HG03175 (cell line): ENCODE measurements around the gene DPP3.
"Not testable (repeated sequence)": the region's sequence is repeated elsewhere in the genome, so short reads cannot be mapped to it uniquely, and the experiment has no call there.

Source experiments
- ATAC-seq: cut with Tn5 transposase; IDR thresholded peaks from one replicate; pipeline ENCODE4 v1.9.1; 2021; ENCODE audit warnings: mild to moderate bottlenecking, moderate library complexity; ENCODE audit not compliant: unreplicated experiment

Gene DPP3

DNA sequence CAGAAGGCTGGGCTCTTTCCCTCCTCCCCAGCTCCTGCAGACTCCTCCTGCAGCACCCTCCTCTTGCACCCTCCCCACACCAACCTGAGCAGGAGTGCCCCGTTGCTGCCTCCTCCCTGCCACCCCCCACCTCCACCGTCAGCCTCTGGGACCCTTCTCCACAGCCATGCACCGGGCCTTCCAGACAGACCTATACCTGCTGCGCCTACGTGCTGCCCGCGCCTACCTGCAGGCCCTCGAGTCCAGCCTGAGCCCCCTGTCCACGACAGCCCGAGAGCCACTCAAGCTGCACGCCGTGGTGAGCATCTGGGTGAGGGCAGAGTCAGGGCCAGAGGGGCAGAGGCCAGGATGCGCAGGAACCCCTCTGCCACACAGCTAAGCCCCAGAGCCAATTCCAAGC, 49.4 kb downstream of the DPP3 start:
- no peak for ATAC-seq

DNA sequence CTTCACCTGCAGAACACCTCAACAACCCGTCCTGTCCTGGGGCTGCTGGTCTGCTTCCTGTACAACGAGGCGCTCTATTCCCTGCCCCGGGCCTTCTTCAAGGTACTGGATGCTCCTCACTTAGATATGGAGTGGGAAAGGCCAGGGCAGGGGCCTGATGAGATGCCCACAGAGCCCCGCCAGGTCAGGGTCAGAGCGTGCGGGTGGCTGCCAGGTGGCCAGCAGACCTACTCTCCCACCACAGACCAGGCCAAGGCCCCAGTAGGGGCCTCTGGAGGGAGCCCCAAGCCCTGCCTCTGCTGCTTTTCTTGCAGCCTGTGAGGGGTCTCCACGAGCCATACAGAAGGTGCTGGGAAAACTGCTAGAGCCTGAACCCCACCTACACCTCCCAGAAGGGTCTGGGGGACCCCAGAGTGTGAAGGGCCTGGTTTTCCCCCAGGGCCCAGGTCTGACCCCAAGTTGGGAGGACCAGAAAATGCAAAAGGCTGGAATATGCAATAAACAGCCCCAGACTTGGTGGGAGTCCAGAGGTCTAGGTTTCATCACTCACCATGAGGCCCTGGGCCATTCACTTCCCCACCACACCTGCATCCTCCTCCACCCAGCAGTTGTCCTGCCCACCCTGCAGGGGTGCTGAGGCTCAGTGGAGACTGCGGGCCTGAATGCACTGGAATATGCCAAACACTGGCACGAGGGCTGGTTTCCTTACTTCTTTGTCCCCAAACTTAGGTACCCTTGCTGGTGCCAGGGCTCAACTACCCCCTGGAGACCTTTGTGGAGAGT, 50.9 kb downstream of the DPP3 start:
- ATAC-seq = no peak

DNA sequence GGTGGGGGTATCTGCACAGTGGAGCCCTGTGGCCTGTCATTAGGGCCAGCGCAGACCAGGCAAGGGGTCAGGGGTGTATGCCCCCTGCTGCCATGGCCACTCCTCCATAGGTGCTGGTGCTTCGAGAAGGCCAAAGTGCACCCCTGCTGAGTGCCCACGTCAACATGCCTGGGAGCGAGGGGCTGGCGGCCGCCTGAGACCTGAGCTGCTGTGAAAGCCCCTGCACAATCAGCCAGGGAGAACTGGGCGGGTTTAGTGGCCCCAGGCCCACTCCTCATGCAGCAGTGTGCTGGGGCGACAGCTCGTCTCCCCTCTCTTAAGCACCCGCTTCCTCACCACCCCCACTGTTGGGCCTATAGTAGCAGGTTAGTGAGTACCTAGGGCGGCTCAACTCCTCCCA, 51.6 kb downstream of the DPP3 start:
- no peak for ATAC-seq

DNA sequence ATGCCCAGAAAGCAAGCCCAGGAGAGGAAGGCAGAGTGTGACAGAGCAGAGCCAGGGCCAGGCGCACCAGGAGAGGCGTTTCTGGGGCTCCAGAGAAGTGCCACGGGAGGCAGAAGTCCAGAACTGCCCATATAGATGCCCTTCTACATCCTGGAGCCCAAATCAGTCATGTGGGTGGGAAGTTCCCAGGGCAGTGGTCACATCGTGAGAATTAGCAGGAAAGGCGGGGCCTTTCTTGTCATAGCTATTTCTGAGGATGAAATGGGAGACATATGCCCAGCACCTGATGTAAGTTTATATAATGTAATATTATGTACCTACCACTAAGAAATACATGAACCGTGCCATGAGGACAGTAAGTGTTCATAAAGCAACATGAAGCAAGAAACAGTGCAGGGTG, 52.5 kb downstream of the DPP3 start:
- no peak for ATAC-seq

- no peak for ATAC-seq
Measured at GRCh38 chr11:66539170-66539869, 59.1 kb downstream of the DPP3 start.

- no peak for ATAC-seq
Measured at GRCh38 chr11:66539870-66540213, 59.6 kb downstream of the DPP3 start.

- ATAC-seq = not testable (repeated sequence)
Measured at GRCh38 chr11:66540598-66540997, 60.4 kb downstream of the DPP3 start.

- ATAC-seq = no peak
Measured at GRCh38 chr11:66541892-66542291, 61.7 kb downstream of the DPP3 start.

DNA sequence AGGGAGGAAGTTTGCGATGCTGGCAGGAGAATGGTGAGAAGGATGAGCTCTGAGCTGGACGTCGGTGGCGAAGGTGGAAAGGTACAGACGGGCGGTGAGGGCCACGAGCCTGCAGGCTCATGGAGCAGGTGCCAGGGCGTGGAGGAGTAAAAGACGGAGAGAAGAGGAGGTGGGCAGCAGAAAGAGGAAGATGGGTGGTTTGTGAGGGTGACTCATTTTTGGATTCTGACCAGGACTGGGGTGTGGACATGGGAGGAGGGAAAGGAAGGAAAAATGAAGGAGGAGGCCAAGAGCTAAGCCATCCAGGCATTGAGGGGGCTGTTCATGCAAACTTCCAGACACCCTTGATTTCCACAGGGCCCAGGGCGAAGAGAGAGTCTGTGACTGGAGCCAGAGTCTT, 62.1 kb downstream of the DPP3 start:
- no peak for ATAC-seq

DNA sequence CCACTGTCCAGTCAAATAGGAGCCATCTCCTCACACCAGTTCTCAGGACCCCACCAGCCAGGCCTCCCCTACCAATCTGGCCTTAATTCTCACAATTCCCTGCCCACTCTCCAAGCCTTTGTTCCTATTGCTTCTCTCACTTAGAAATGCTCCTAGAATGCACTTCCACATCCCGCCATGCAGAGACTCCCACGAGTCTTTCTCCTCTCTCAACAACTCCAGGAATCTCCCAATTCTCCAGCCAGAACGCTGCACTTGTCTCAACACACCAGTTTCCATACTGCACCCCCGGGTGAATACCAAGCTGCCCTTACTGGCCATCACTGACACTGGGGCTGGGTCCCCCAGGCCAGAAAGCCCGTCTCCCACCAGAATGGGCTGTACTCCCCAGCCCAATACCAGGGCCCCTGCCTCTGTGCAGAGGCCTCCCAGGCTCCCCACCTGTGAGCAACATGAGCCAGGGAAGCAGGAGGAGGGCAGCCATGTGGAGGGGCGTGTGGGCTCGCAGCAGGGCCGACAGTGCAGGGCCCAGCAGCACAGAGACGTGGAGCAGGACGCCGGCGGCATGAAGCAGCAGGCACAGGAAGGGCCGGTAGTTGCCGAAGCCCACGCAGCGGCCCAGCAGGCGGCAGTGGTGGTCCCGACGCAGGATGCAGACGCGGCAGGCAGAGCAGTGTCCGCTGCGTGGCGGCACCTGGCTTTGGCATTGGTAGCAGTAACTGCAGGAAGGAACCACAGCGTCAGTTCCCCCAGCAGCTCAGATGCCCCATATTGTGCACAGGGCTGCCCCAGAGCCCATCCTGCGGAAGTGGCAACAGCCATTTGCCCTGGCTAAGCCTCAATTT, 63.3 kb downstream of the DPP3 start:
- no peak for ATAC-seq

GRCh38 chr11:66544952-66545351, 64.7 kb downstream of the DPP3 start:
- ATAC-seq = not testable (repeated sequence)

DNA sequence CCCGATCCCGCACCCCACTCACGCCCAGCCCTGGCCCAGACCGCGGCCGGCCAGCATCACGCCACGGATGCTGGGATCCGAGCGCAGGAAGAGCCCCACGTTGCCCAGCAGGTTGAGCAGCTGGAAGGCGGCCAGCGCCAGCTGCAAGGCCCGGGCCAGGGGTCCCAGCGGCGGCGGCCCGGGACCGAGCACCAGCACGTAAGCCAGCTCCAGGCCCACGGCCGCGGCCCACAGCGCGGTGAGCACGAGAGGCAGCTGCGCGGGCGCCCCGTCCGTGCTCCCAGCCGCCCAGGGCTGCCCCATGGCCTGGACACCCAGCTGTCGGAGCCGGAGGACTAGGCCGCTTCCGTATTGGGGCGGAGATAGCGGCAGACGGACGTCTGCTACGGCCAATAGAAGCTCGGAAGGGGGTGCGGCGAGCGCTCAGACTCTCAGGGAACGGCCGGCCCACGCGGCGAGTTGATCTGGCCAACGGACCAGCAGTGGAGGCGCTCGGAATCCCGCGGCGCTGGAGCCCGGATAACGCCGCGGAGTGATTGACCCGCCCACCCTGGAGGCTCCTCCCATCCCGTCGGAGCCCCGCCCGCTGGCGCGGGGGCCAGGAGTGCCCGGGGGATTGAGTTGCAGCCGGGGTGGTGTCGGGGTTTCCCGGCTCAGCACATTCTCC, 65.6 kb downstream of the DPP3 start, which contains the start of gene ZDHHC24:
Gene ZDHHC24, minus strand, starts transcription at position 348 of the 667 bp plus-strand sequence. Its CDS starts 45 bp downstream, at position 303.
- peak; percentile 77 for ATAC-seq

DNA sequence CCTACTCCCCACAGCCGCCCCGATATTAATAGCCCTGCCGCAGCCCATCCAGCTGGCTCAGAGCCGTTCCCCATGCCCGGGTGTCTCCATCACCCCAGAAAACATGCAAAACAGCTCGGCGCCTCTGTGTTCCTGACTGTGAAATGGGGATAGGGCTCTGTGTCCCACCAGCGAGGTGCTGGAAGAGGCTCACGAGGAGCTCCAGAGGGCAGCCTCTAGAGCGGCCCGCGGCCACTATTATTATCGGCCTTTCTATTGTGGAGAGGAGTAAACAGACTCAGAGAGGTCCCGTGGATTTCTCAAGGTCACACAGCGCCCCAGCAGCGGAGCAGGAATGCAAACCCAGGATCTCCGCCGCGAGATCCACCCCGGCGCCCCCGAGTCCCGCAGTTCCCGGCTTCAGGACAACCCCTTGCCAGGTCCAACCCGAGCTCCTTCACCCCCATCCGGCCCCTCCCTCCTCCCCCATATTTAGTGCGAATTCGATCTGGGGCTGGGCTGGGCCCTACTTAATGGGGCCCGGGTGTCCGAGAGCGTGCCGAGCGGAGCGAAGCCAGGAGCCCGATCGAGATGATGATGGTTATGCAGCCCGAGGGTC, 66.2 kb downstream of the DPP3 start, which contains the start of gene ACTN3:
Gene ACTN3, plus strand, starts transcription at position 536 of the 598 bp plus-strand sequence. Its CDS starts 35 bp downstream, at position 571.
- no peak for ATAC-seq

GRCh38 chr11:66546966-66547661, 66.9 kb downstream of the DPP3 start:
- ATAC-seq = no peak

DNA sequence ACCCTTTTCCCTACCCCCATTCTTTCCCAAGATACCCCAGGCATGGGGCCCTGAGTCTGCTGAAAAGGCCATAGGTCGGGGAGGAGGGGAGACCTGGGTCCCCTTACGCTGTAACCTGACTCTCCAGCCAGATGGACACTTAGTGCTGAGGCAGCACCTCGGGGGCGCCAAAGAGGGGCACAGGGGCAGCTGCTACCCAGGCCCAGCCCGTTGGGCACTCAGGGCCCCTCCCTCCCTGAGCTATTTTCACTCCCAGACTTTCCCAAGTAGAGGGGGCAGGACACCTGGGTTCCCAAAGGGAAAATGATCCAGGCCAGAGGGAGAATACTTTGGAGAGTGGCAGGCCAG, 67.4 kb downstream of the DPP3 start:
- ATAC-seq = no peak

GRCh38 chr11:66548041-66548440, 67.8 kb downstream of the DPP3 start:
- ATAC-seq = no peak

- ATAC-seq = no peak
Measured at GRCh38 chr11:66548774-66549630, 68.8 kb downstream of the DPP3 start.

DNA sequence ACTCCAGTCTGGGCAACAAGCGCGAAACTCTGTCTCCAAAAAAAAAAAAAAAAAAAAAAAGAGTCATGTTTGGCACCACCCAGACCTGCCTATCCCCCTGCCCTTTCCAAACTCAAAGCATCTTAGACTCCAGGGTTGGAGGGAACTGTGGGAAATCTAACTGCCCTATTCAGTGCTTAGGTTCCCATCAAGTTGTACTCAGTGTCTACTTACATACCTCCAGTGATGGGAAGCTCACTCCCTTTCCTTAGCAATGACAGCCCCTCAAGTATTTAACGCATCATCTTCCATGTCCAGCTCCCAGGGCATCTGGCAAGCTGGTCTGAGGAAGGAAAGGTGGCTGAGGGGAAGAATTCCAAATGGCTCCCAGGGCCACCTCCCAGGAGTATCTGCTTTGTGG, 69.5 kb downstream of the DPP3 start:
- ATAC-seq = no peak

DNA sequence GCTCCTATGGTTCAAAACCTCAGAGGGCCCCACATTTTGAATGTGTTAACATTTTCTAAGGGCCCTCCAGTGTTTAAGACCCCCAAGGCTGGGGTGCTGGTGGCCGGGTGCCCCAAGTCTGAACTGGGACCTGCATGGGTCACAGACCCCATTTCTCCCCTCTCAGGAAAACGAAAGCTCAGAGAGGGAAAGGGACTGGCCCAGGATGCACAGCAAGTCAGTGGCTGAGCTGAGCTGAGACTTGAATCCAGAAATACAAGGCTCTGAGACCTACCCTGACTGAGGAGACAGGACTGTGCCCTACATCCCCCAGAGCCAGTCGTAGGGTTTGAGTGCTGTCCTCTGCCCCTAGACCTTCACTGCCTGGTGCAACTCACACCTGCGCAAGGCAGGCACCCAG, 70.7 kb downstream of the DPP3 start:
- ATAC-seq = no peak
